Neural cell (in vitro differentiated cells): ENCODE results near the gene HPCAL4. TPM values are rescaled to one million over a fixed set of nuclear protein-coding genes. Genes with fewer than 3 reads are reported as not detected.

Experiments
- H2AFZ ChIP-seq: fragments of 200-600, 300-800 bp; sonication (generic), shearing (Covaris generic); 2 replicates; pipeline ENCODE4 v1.6.0; 2014; ENCODE audit warnings: low read depth, mild to moderate bottlenecking, antibody characterized with exemption, low read length, moderate library complexity
- H3F3A ChIP-seq: fragments of 200-600 bp; shearing (Covaris generic); 2 replicates; pipeline ENCODE4 v1.6.1; 2016; ENCODE audit warnings: mild to moderate bottlenecking, moderate library complexity, mixed read lengths, antibody characterized with exemption, low read length; ENCODE audit not compliant: insufficient read depth, poor library complexity, severe bottlenecking
- H3K27ac ChIP-seq: fragments of 200-600, 300-800 bp; sonication (generic), shearing (Covaris generic); 2 replicates; pipeline ENCODE4 v1.5.1; 2014; ENCODE audit warnings: mild to moderate bottlenecking, low read length, moderate library complexity
- H3K27me3 ChIP-seq: fragments of 300-800, 200-600 bp; sonication (generic), shearing (Covaris generic); 2 replicates; pipeline ENCODE4 v1.6.0; 2014; ENCODE audit warnings: mild to moderate bottlenecking, low read depth, low read length, moderate library complexity; ENCODE audit not compliant: insufficient read depth
- H3K36me3 ChIP-seq: fragments of 300-800, 200-600 bp; sonication (generic), shearing (Covaris generic); 2 replicates; pipeline ENCODE4 v1.5.1; 2014; ENCODE audit warnings: mild to moderate bottlenecking, antibody characterized with exemption, low read length, moderate library complexity; ENCODE audit not compliant: insufficient read depth
- H3K4me2 ChIP-seq: fragments of 300-800, 200-600 bp; sonication (generic), shearing (Covaris generic); 2 replicates; pipeline ENCODE4 v1.6.0; 2014; ENCODE audit warnings: mild to moderate bottlenecking, low read length
- H3K4me3 ChIP-seq: fragments of 300-800, 200-600 bp; sonication (generic), shearing (Covaris generic); 2 replicates; pipeline ENCODE4 v1.5.1; 2014; ENCODE audit warnings: mild to moderate bottlenecking, low read length, moderate library complexity
- H3K79me2 ChIP-seq: fragments of 200-600 bp; shearing (Covaris generic); replicated peaks from 2 replicates; pipeline ENCODE4 v1.6.0; 2014; ENCODE audit warnings: mild to moderate bottlenecking, low read length, moderate library complexity; ENCODE audit not compliant: insufficient read depth
- H3K9ac ChIP-seq: fragments of 300-800, 200-600 bp; sonication (generic), shearing (Covaris generic); 2 replicates; pipeline ENCODE4 v1.6.1; 2016; ENCODE audit warnings: mild to moderate bottlenecking, low read length, mixed read lengths
- H3K9me2 ChIP-seq: fragments of 200-600 bp; shearing (Covaris generic); 2 replicates; pipeline ENCODE4 v1.6.1; 2016; ENCODE audit warnings: mild to moderate bottlenecking, low read length, mixed read lengths; ENCODE audit not compliant: insufficient read depth
- H3K9me3 ChIP-seq: fragments of 200-600, 300-800 bp; sonication (generic), shearing (Covaris generic); 2 replicates; pipeline ENCODE4 v1.6.1; 2016; ENCODE audit warnings: mild to moderate bottlenecking, mixed run types, low read length, moderate library complexity, mixed read lengths
- H4K20me1 ChIP-seq: fragments of 200-600 bp; shearing (Covaris generic); 2 replicates; pipeline ENCODE4 v1.6.1; 2016; ENCODE audit warnings: mild to moderate bottlenecking, mixed run types; ENCODE audit not compliant: insufficient read depth
- CTCF ChIP-seq: fragments of 450-650 bp; IDR thresholded peaks from 2 replicates; pipeline ENCODE4 v1.5.1; 2014; ENCODE audit warnings: antibody characterized with exemption, mild to moderate bottlenecking, moderate library complexity; ENCODE audit not compliant: poor library complexity, severe bottlenecking
- EP300 ChIP-seq: fragments of 450-650 bp; conservative IDR thresholded peaks from 2 replicates; pipeline ENCODE4 v1.6.1; 2014; ENCODE audit warnings: antibody characterized with exemption, mild to moderate bottlenecking, moderate library complexity; ENCODE audit not compliant: poor library complexity, severe bottlenecking
- EZH2 ChIP-seq: fragments of 200-600, 300-800 bp; shearing (Covaris generic), sonication (generic); IDR thresholded peaks from 2 replicates; pipeline ENCODE4 v1.6.1; 2014; ENCODE audit warnings: antibody characterized with exemption, low read length, borderline replicate concordance, mild to moderate bottlenecking; ENCODE audit not compliant: insufficient read depth, poor library complexity, severe bottlenecking
- MXI1 ChIP-seq: fragments of 450-650 bp; conservative IDR thresholded peaks from 2 replicates; pipeline ENCODE4 v1.6.1; 2014; ENCODE audit warnings: antibody characterized with exemption, mild to moderate bottlenecking; ENCODE audit not compliant: poor library complexity, severe bottlenecking
- POLR2AphosphoS5 ChIP-seq: IDR thresholded peaks from 2 replicates; pipeline ENCODE4 v1.6.1; 2012
- RAD21 ChIP-seq: fragments of 450-650 bp; conservative IDR thresholded peaks from 2 replicates; pipeline ENCODE4 v1.6.1; 2014; ENCODE audit warnings: antibody characterized with exemption, mild to moderate bottlenecking, moderate library complexity
- REST ChIP-seq: IDR thresholded peaks from 2 replicates; pipeline ENCODE4 v1.6.1; 2012; ENCODE audit warnings: borderline replicate concordance
- SMC3 ChIP-seq: fragments of 450-650 bp; conservative IDR thresholded peaks from 2 replicates; pipeline ENCODE4 v1.6.1; 2014; ENCODE audit warnings: antibody characterized with exemption, mild to moderate bottlenecking, moderate library complexity; ENCODE audit not compliant: poor library complexity
- TAF1 ChIP-seq: IDR thresholded peaks from 2 replicates; pipeline ENCODE4 v1.6.1; 2012; ENCODE audit warnings: low read depth
- polyA plus RNA-seq: library from polyadenylated mRNA; depleted of rRNA; stranded (reverse); fragments of >200 nt; gene quantifications from 2 replicates; pipeline ENCODE4 v1.2.3, GENCODE V29; 2014

HPCAL4 gene
- polyA plus RNA-seq, 1 donor from 2014 or later: 53.2 TPM

- Histone ChIP-seq H3K27me3 (peaks cover 34% of the 10 kb centered on the region), H3K4me3 (no peak overlapping the region), H3F3A (no peaks in the 10 kb centered on the region), H3K27ac (no peak overlapping the region), H3K9me2 (no peaks in the 10 kb centered on the region), H3K79me2 (no peaks in the 10 kb centered on the region), H3K9me3 (no peaks in the 10 kb centered on the region), H4K20me1 (no peaks in the 10 kb centered on the region), H3K4me2 (no peak overlapping the region), H2AFZ (no peak overlapping the region), H3K36me3 (peaks cover 9% of the 10 kb centered on the region), H3K9ac (no peak overlapping the region)
- no peak for TF ChIP-seq SMC3
- TF ChIP-seq POLR2AphosphoS5: no peak
- TF ChIP-seq MXI1: no peak
- no peak for TF ChIP-seq EP300
- no peak for TF ChIP-seq EZH2
- no peak for TF ChIP-seq CTCF
- TF ChIP-seq REST: no peak
- no peak for TF ChIP-seq TAF1
- no peak for TF ChIP-seq RAD21
These were observed 6.2 kb downstream of the HPCAL4 start for GRCh38 chr1:39685071-39685470.

- H4K20me1 ChIP-seq: no peaks in the 10 kb centered on the region
- no peak overlapping the region for H3K4me2 ChIP-seq
- no peaks in the 10 kb centered on the region for H3K79me2 ChIP-seq
- no peaks in the 10 kb centered on the region for H3K9me2 ChIP-seq
- no peaks in the 10 kb centered on the region for H3K9me3 ChIP-seq
- H3K27me3 ChIP-seq: peaks cover 34% of the 10 kb centered on the region
- no peak overlapping the region for H3K4me3 ChIP-seq
- H2AFZ ChIP-seq: no peak overlapping the region
- no peak overlapping the region for H3K9ac ChIP-seq
- no peak overlapping the region for H3K27ac ChIP-seq
- peaks cover 14% of the 10 kb centered on the region for H3K36me3 ChIP-seq
- no peak for TF ChIP-seq TAF1
- no peak for TF ChIP-seq EZH2
- H3F3A ChIP-seq: no peaks in the 10 kb centered on the region
These were observed 6.9 kb downstream of the HPCAL4 start for GRCh38 chr1:39684313-39684664.
